Measurements from ENCODE around the gene SUFU.

The SUFU gene

GRCh38 chr10:102629661-102630614 is 126.2 kb downstream of the SUFU start:
- Mint-ChIP-seq H3K27me3 (no peaks in the 10 kb centered on the region), H3K4me3 (no peak overlapping the region), H3K36me3 (no peaks in the 10 kb centered on the region), H3K4me1 (ENCODE audit: low read depth) (peaks cover 32% of the 10 kb centered on the region), H3K9me3 (ENCODE audit: low read depth) (no peaks in the 10 kb centered on the region), H3K27ac (no peak overlapping the region)

GRCh38 chr10:102630663-102631062 is 126.9 kb downstream of the SUFU start:
- no peaks in the 10 kb centered on the region for H3K36me3 Mint-ChIP-seq
- no peak overlapping the region for H3K27ac Mint-ChIP-seq
- H3K9me3 Mint-ChIP-seq (ENCODE audit: low read depth) = no peaks in the 10 kb centered on the region
- no peaks in the 10 kb centered on the region for H3K27me3 Mint-ChIP-seq
- H3K4me3 Mint-ChIP-seq = no peak overlapping the region
- H3K4me1 Mint-ChIP-seq (ENCODE audit: low read depth) = peaks cover 39% of the 10 kb centered on the region

DNA sequence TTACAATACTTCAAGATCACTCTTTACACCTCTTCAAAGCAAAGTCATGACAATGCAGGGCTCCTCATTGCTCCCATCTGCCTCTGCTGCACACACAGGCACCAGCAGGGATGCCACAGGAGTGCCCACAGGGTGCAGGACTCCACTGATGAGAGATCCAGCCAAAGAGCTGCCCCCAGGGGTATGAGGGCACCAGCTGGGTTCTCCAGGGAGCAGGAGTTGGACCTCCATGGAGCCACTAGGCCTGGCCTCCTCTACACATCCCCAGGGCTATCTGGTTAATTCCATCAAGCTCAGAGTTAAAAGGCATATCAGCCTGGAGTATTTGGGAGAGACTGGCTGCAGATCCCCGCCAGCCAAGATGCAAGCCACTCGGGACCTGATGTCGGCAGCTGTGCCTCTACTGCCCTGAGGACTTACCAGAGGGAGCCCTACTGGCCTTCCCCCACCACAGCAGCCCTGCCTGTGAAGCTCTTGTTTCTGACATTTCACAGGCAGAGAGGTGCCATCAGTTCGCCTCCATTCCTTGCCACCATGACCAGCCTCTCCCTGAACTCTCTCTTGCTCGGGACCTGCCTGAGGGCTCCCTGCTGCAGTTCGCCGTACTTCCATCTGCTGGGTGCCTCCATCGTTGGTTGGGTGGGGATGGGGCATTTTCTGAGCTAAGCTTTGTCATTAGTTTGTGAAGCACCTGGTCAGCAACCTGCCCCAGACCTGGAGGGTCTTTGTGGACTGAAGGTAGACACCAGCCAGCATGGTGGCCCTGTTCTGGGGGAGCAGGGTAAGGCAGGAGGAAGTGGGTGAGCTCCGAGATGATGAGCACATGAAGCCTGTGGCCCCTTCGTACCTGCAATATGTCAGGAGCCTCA is 128.0 kb downstream of the SUFU start:
- Mint-ChIP-seq H3K4me1 (ENCODE audit: low read depth) (peaks cover 49% of the 10 kb centered on the region), H3K36me3 (no peaks in the 10 kb centered on the region), H3K27ac (peak overlapping the region; percentile 91), H3K27me3 (no peaks in the 10 kb centered on the region), H3K9me3 (ENCODE audit: low read depth) (no peaks in the 10 kb centered on the region), H3K4me3 (no peak overlapping the region)

GRCh38 chr10:102632394-102633111 is 128.8 kb downstream of the SUFU start:
- Mint-ChIP-seq H3K27ac (peak overlapping the region; percentile 91), H3K4me1 (ENCODE audit: low read depth) (peaks cover 52% of the 10 kb centered on the region), H3K9me3 (ENCODE audit: low read depth) (no peaks in the 10 kb centered on the region), H3K4me3 (peak overlapping the region; percentile 72), H3K27me3 (no peaks in the 10 kb centered on the region), H3K36me3 (no peaks in the 10 kb centered on the region)

DNA sequence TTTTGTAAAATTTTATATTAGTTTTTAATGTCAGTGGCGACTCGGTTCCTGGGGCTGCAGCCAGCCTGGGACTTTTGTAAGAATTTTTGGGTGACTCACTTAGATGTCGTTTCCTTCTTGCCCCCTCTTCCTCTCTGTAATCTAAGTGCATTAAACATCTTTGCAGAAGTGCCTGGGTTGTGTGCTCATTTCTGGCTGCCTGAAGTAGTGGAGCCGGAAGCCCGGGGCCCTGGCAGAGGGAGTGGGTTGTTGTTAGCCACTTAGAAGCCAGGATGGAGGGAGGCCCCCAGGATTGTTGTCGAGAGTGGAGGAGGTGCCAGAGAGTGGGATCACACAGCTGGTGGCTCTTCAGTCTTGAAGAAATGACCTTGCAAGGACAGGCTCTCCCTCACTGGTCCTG is 129.5 kb downstream of the SUFU start:
- Mint-ChIP-seq H3K36me3 (no peaks in the 10 kb centered on the region), H3K4me3 (peak overlapping the region; percentile 72), H3K27me3 (no peaks in the 10 kb centered on the region), H3K27ac (peak overlapping the region; percentile 91), H3K9me3 (ENCODE audit: low read depth) (no peaks in the 10 kb centered on the region), H3K4me1 (ENCODE audit: low read depth) (peaks cover 52% of the 10 kb centered on the region)

DNA sequence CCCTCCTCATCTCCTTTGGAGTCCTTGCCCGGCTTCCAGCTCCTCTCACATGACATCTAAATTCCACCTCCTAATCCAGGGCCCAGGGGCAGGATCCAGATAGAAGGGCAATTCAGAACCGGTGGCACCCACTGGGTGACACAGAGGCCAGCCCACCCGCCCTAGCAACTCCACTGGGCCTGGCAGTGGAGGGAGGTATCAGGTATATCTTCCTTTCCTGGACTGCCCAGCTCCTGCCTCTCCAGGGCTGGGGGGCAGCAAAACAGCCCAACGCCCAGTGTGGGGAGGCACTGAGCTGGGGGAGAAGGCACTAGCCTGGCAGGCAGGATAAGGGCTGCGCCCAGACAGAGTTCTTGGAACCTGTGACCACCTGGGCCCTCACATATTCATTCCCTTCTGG is 130.1 kb downstream of the SUFU start:
- no peak overlapping the region for H3K4me3 Mint-ChIP-seq
- no peaks in the 10 kb centered on the region for H3K27me3 Mint-ChIP-seq
- H3K9me3 Mint-ChIP-seq (ENCODE audit: low read depth) = no peaks in the 10 kb centered on the region
- H3K4me1 Mint-ChIP-seq (ENCODE audit: low read depth) = peaks cover 52% of the 10 kb centered on the region
- H3K36me3 Mint-ChIP-seq = no peaks in the 10 kb centered on the region
- peak overlapping the region; percentile 91 for H3K27ac Mint-ChIP-seq

DNA sequence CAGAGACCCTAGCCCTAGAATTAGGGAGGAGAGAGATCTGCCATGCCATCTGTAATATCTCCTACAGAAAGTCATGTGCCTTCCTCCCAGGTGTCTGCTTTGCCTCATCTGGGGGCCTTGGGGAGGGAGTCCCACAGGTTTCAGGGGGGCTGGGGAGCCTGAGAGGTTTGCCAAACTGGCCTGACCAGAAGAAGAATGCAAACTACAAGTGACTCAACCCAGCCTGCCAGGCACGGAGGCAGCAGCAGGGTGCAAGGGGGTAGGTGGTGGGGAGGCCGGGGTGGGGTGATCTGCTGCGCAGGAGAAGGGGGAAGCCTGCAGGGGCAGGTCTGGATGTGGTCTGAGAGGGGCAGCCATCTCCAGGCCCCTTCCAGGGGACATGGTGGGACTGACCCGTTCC is 130.9 kb downstream of the SUFU start:
- H3K4me1 Mint-ChIP-seq (ENCODE audit: low read depth) = peaks cover 52% of the 10 kb centered on the region
- no peak overlapping the region for H3K4me3 Mint-ChIP-seq
- H3K9me3 Mint-ChIP-seq (ENCODE audit: low read depth) = no peaks in the 10 kb centered on the region
- peak overlapping the region; percentile 41 for H3K27ac Mint-ChIP-seq
- no peaks in the 10 kb centered on the region for H3K36me3 Mint-ChIP-seq
- H3K27me3 Mint-ChIP-seq = no peaks in the 10 kb centered on the region

DNA sequence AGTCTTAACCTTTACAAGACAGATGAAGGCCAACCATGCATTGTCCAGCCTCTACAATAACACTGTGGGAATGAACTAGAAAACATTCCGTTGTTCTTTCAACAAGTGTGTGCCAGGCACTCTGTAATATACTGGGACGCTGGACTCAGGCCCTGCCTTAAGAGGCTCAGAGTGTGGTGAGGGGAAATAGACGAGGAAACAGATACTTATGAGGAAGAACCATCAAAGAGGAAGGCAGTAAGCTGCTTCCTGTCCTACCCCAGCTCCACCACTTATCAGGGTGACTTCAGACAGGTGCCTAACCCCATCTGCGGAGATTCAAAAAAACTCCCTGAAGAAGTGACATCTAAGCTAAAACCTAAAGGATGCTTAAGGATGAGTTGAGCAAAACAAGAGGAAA is 131.6 kb downstream of the SUFU start:
- Mint-ChIP-seq H3K36me3 (no peaks in the 10 kb centered on the region), H3K27ac (peak overlapping the region; percentile 41), H3K4me1 (ENCODE audit: low read depth) (peaks cover 52% of the 10 kb centered on the region), H3K4me3 (peak overlapping the region; percentile 30), H3K27me3 (no peaks in the 10 kb centered on the region), H3K9me3 (ENCODE audit: low read depth) (no peaks in the 10 kb centered on the region)

DNA sequence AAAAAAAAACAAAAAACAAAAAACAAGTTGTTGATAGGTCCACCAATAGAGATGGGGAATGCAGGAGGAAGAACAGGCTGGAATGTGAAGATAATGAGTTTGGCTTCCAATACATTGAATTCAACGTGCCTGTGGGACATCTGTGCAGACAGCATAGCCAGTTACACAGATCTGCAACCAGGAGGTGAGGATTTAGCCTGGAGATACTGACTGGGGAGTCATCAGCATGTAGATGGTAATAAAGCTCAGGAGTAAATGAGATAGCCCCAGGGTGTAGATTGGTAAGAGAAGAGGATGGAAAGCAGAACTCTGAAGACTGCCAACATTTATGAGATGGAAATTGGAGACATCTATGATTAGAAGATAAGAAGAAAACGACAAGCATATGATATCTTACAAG is 135.8 kb downstream of the SUFU start:
- Mint-ChIP-seq H3K27ac (no peak overlapping the region), H3K4me1 (ENCODE audit: low read depth) (peaks cover 31% of the 10 kb centered on the region), H3K9me3 (ENCODE audit: low read depth) (no peaks in the 10 kb centered on the region), H3K4me3 (no peak overlapping the region), H3K27me3 (no peaks in the 10 kb centered on the region), H3K36me3 (no peaks in the 10 kb centered on the region)

- no peaks in the 10 kb centered on the region for H3K36me3 Mint-ChIP-seq
- H3K9me3 Mint-ChIP-seq (ENCODE audit: low read depth) = no peaks in the 10 kb centered on the region
- H3K4me3 Mint-ChIP-seq = peak overlapping the region; percentile 88
- no peaks in the 10 kb centered on the region for H3K27me3 Mint-ChIP-seq
- peak overlapping the region; percentile 93 for H3K27ac Mint-ChIP-seq
- H3K4me1 Mint-ChIP-seq (ENCODE audit: low read depth) = peaks cover 16% of the 10 kb centered on the region
These were observed 137.6 kb downstream of the SUFU start for GRCh38 chr10:102641402-102641801.

DNA sequence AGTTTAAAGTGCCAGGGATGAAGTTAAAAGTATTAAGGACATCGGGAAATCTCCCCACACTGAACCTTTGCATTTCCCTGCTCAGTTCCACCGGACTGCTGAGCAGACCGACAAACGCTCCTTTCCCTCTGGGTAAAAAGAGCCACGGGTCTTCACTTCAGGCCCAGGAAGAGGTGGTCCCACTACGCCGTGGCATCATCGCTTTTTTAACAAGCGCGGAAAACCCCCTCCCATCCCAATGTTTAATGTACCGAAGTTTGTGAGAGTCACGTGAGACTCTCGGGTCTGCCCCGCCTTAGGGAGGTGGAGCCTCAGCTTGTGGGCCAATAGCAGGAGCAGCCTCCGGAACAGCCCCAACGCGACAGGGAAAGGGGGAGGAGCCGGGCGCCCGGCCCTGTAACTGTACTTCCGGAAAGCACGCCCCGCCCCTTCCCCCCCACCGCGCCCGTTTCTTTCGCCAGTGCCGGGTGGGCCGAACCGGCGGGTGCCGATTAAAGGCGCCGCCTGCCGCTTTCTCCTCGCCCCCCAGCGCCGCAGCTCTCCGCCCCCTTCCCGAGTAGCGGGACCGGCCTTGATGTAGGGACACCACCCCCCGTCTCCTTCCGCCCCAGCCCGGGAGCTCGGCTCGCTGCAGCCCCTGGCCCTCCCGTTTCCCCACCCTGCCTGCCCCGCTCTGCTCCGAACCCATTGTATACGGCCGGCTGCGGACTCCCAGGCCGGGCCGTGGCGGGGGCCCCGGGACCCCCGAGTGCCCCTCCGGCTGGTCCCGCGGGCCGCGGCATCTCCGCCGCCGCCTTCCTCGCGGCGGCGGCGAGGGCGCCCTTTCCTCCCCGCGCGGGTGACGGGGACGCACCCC is 138.3 kb downstream of the SUFU start:
- Mint-ChIP-seq H3K4me3 (peak overlapping the region; percentile 88), H3K36me3 (no peaks in the 10 kb centered on the region), H3K27me3 (no peaks in the 10 kb centered on the region), H3K27ac (peak overlapping the region; percentile 93), H3K9me3 (ENCODE audit: low read depth) (no peaks in the 10 kb centered on the region), H3K4me1 (ENCODE audit: low read depth) (peaks cover 18% of the 10 kb centered on the region)

- H3K36me3 Mint-ChIP-seq = no peaks in the 10 kb centered on the region
These were observed 139.1 kb downstream of the SUFU start for GRCh38 chr10:102642736-102643335.

DNA sequence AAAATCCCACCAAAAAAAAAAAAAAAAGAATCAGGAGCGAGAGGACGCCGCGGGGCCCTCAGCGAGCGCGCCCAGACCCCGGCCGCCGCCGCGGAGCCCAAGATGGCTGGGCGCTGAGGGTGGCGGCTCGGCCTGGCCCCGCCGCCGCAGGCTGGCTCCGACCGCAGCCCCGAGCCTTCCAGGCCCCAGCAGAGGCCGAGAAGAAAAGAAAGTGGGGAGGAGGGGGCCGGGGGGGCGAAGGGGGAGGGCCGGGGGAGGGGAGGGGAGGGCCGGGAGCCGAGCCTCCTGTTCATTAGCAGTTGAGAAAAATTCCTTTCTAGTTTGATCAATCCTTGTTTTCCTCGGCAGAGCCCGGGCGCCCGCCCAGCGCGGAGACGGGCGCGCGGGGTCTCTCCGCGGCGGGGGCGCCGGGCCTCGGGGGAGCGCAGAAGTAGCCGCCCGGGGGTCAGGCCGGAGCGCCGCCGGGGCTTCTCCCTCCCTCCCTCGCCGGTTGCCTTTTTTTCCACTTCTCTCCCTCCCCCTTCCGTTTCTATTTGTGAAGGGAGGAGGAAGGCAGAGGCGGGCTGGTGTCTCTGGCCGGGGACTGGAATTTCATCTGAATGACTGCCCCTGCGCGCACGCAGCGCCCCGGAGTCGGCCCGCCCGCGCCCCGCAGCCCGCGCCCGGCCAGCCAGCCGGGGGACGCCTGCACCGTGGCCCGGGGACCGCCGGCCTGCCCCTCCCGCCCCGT is 139.7 kb downstream of the SUFU start:
- peak overlapping the region; percentile 72 for H3K27ac Mint-ChIP-seq
- H3K4me3 Mint-ChIP-seq = peak overlapping the region; percentile 88
- no peaks in the 10 kb centered on the region for H3K27me3 Mint-ChIP-seq
- no peaks in the 10 kb centered on the region for H3K36me3 Mint-ChIP-seq
- H3K9me3 Mint-ChIP-seq (ENCODE audit: low read depth) = no peaks in the 10 kb centered on the region
- H3K4me1 Mint-ChIP-seq (ENCODE audit: low read depth) = peaks cover 32% of the 10 kb centered on the region

More at GRCh38 chr10:102642736-102643335, 139.1 kb downstream of the SUFU start:
- no peaks in the 10 kb centered on the region for H3K27me3 Mint-ChIP-seq
- H3K27ac Mint-ChIP-seq = peak overlapping the region; percentile 72
- no peaks in the 10 kb centered on the region for H3K9me3 Mint-ChIP-seq (ENCODE audit: low read depth)
- H3K4me3 Mint-ChIP-seq = peak overlapping the region; percentile 88
- H3K4me1 Mint-ChIP-seq (ENCODE audit: low read depth) = peaks cover 25% of the 10 kb centered on the region
